Endothelial cell of umbilical vein (primary cell): ENCODE measurements around the gene CD58. TPM values are rescaled to one million over a fixed set of nuclear protein-coding genes. Genes with fewer than 3 reads are reported as not detected.

Source experiments
- BruUV-seq: library from RNA; stranded (reverse); fragments of 400-500 nt; replicated peaks from 2 replicates; lab custom pipeline; 2021; lab: Mats Ljungman, UMichigan
- CTCF ChIA-PET: fragments of 300-600, 350-600 bp; sonication (Branson Sonifier 250); formaldehyde crosslinking; loops from one replicate; lab custom pipeline; 2021; ENCODE audit warnings: antibody characterized with exemption, inconsistent platforms; lab: Charles Lee
- POLR2A ChIA-PET: fragments of 300-600, 350-600 bp; sonication (Branson Sonifier 250); formaldehyde crosslinking; loops from one replicate; lab custom pipeline; 2021; ENCODE audit warnings: antibody characterized with exemption, inconsistent platforms; lab: Charles Lee
- DNase-seq: peaks from one replicate; pipeline ENCODE4 v3.0.0-alpha.2; 2011; ENCODE audit warnings: low read depth, low spot score
- FAIRE-seq: peaks from 2 replicates; lab custom pipeline; 2011; peaks lifted over from hg19 to GRCh38; lab: Jason Lieb, UNC
- H2AFZ ChIP-seq: 2 replicates; pipeline ENCODE4 v1.6.0; 2012; ENCODE audit warnings: low read depth, low read length, control low read depth, inconsistent platforms
- H3K27ac ChIP-seq: 2 replicates; pipeline ENCODE4 v1.5.1; 2011; ENCODE audit warnings: low read depth, mild to moderate bottlenecking, control low read depth, low read length, moderate library complexity; ENCODE audit not compliant: insufficient read depth
- H3K27me3 ChIP-seq, 2 experiments: 2 replicates each; pipeline versions ENCODE4 v1.6.0 to v1.6.1; 2011; ENCODE audit warnings: low read length in 2 of 2, mixed read lengths in 1 of 2; ENCODE audit not compliant: control insufficient read depth in 2 of 2, insufficient read depth in 2 of 2
- H3K36me3 ChIP-seq, 2 experiments: 2 replicates in 1 of 2; 3 replicates in 1 of 2; pipeline ENCODE4 v1.5.1; 2011; ENCODE audit warnings: low read length in 2 of 2, mild to moderate bottlenecking in 1 of 2, moderate library complexity in 1 of 2; ENCODE audit not compliant: control insufficient read depth in 2 of 2, insufficient read depth in 2 of 2; ENCODE audit errors: extremely low read depth in 1 of 2
- H3K4me1 ChIP-seq: 3 replicates; pipeline ENCODE4 v1.5.1; 2011; ENCODE audit warnings: mild to moderate bottlenecking, low read length; ENCODE audit not compliant: control insufficient read depth, insufficient read depth; ENCODE audit errors: extremely low read depth
- H3K4me2 ChIP-seq: 2 replicates; pipeline ENCODE4 v1.6.1; 2011; ENCODE audit warnings: low read length, control low read depth, mixed read lengths; ENCODE audit not compliant: insufficient read depth
- H3K4me3 ChIP-seq, 3 experiments: fragments of 200-600 bp in 1 of 3; sonication (generic), shearing (Covaris generic) in 1 of 3; replicated peaks in 1 of 3; 2 replicates each; pipeline ENCODE4 v1.5.1; 2011 to 2016; ENCODE audit warnings: control low read depth in 3 of 3, low read length in 3 of 3, mild to moderate bottlenecking in 2 of 3, inconsistent platforms in 1 of 3, low read depth in 1 of 3, moderate library complexity in 1 of 3; ENCODE audit not compliant: insufficient read depth in 1 of 3
- H3K79me2 ChIP-seq: 2 replicates; pipeline ENCODE4 v1.6.0; 2012; ENCODE audit warnings: low read length, inconsistent platforms; ENCODE audit not compliant: control insufficient read depth, insufficient read depth
- H3K9ac ChIP-seq: replicated peaks from 2 replicates; pipeline ENCODE3; 2011; ENCODE audit warnings: low read length, control low read depth; ENCODE audit not compliant: insufficient read depth; ENCODE audit errors: extremely low read depth
- H3K9me1 ChIP-seq: replicated peaks from 3 replicates; pipeline ENCODE4 v1.6.0; 2011; ENCODE audit warnings: mild to moderate bottlenecking, low read length; ENCODE audit not compliant: control insufficient read depth, insufficient read depth; ENCODE audit errors: extremely low read depth
- H3K9me3 ChIP-seq: replicated peaks from 2 replicates; pipeline ENCODE4 v1.5.1; 2012; ENCODE audit warnings: low read length, inconsistent platforms; ENCODE audit not compliant: control insufficient read depth, insufficient read depth
- H4K20me1 ChIP-seq: replicated peaks from 2 replicates; pipeline ENCODE3; 2011; ENCODE audit warnings: mild to moderate bottlenecking, low read length; ENCODE audit not compliant: control insufficient read depth, insufficient read depth; ENCODE audit errors: extremely low read depth
- CTCF ChIP-seq, 2 donors: IDR thresholded peaks; 1 replicate in 1 of 2; 2 replicates in 1 of 2; pipeline ENCODE4 v1.5.1; 2011; ENCODE audit warnings: low read length in 2 of 2, mild to moderate bottlenecking in 2 of 2, moderate library complexity in 2 of 2, control low read depth in 1 of 2, inconsistent platforms in 1 of 2, low read depth in 1 of 2; ENCODE audit not compliant: insufficient read depth in 1 of 2; ENCODE audit errors: extremely low read depth in 1 of 2
- EZH2 ChIP-seq: IDR thresholded peaks from 2 replicates; pipeline ENCODE4 v1.6.1; 2012; ENCODE audit warnings: borderline replicate concordance, low read depth, mild to moderate bottlenecking, moderate library complexity, low read length, inconsistent platforms; ENCODE audit not compliant: severe bottlenecking
- GATA2 ChIP-seq: IDR thresholded peaks from 2 replicates; pipeline ENCODE4 v1.7.0; 2011; ENCODE audit warnings: low read depth, mild to moderate bottlenecking, moderate library complexity, mixed read lengths, low read length; ENCODE audit not compliant: insufficient read length, insufficient read depth
- MAX ChIP-seq: IDR thresholded peaks from 2 replicates; pipeline ENCODE4 v1.6.1; 2011; ENCODE audit not compliant: insufficient read depth, insufficient read length
- MYC ChIP-seq: IDR thresholded peaks from one replicate; pipeline ENCODE4 v1.6.1; 2011; ENCODE audit warnings: mild to moderate bottlenecking, low read depth, low read length
- POLR2A ChIP-seq: IDR thresholded peaks from 2 replicates; pipeline ENCODE4 v1.6.1; 2012; ENCODE audit warnings: low read depth, mild to moderate bottlenecking, control low read depth, low read length
- POLR2AphosphoS5 ChIP-seq: IDR thresholded peaks from 2 replicates; pipeline ENCODE4 v1.6.1; 2012; ENCODE audit warnings: low read depth, mild to moderate bottlenecking, control low read depth, low read length, moderate library complexity; ENCODE audit not compliant: insufficient read depth
- dilution Hi-C: fragments of 300-500 bp; cut with MboI; formaldehyde crosslinking; loops from one replicate; pipeline ENCODE4 v1.15.0; 2019; ENCODE audit warnings: low sequenced_read_pairs; ENCODE audit not compliant: extremely low pct_ligation_motif_present
- intact Hi-C: fragments of 100-400 bp; cut with micrococcal nuclease; formaldehyde crosslinking; loops from one replicate; pipeline ENCODE4 v1.10.0; 2022
- polyA plus RNA-seq, 4 experiments: library from polyadenylated mRNA; depleted of rRNA in 3 of 4; stranded (reverse) in 3 of 4; unstranded in 1 of 4; fragments of >200 nt; gene quantifications; 2 replicates each; pipeline versions ENCODE4 v1.2.1 to v1.2.3, GENCODE V29; 2011 to 2012; ENCODE audit warnings: missing spikeins in 1 of 4
- total RNA-seq: library from RNA; stranded (reverse); gene quantifications from 2 replicates; pipeline ENCODE4 v1.2.3, GENCODE V29; 2021

The CD58 gene
- total and polyA plus RNA-seq, 2 donors (not counting 3 experiments of a cell fraction or from before 2014, with no cell fraction given): 9.8 to 12.7 TPM

- H2AFZ ChIP-seq: no peak overlapping the region
- FAIRE-seq (no peak), DNase-seq (no peak)
- H4K20me1 ChIP-seq: no peaks in the 10 kb centered on the region
- no peak overlapping the region for H3K4me2 ChIP-seq
- intact Hi-C loops: no loop called here
- no peaks in the 10 kb centered on the region for H3K36me3 ChIP-seq
- H3K27me3 ChIP-seq: no peaks in the 10 kb centered on the region
- TF ChIP-seq POLR2AphosphoS5 (no peak), POLR2A (no peak), CTCF (IDR thresholded peaks at IDR 0.05; ENCODE audit: extremely low read depth in 1 of 2, insufficient read depth in 1 of 2, low read depth in 1 of 2, low read length in 2 of 2) (no peak), MYC (no peak), EZH2 (no peak), MAX (no peak), GATA2 (no peak)
- no peaks in the 10 kb centered on the region for H3K4me1 ChIP-seq
- no peak overlapping the region for H3K4me3 ChIP-seq
- H3K79me2 ChIP-seq: no peaks in the 10 kb centered on the region
- no peak overlapping the region for H3K27ac ChIP-seq
- dilution Hi-C loops: no loop called here
- no peaks in the 10 kb centered on the region for H3K9me3 ChIP-seq
- no peak overlapping the region for H3K9ac ChIP-seq
- no TSS peak for BruUV-seq
- no peaks in the 10 kb centered on the region for H3K9me1 ChIP-seq
- POLR2A ChIA-PET: no interaction called here
- CTCF ChIA-PET: no interaction called here
Observed at GRCh38 chr1:116533429-116533820, 37.4 kb downstream of the CD58 start.
